ENCODE results near the gene LRRC52. TPM values are rescaled to one million over a fixed set of nuclear protein-coding genes. Genes with fewer than 3 reads are reported as not detected.

The LRRC52 gene, protein sequence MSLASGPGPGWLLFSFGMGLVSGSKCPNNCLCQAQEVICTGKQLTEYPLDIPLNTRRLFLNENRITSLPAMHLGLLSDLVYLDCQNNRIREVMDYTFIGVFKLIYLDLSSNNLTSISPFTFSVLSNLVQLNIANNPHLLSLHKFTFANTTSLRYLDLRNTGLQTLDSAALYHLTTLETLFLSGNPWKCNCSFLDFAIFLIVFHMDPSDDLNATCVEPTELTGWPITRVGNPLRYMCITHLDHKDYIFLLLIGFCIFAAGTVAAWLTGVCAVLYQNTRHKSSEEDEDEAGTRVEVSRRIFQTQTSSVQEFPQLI
- not detected in 2 replicates for total RNA-seq

GRCh38 chr1:165543532-165544438 is at the start of gene LRRC52:
TSS of gene LRRC52 (plus strand) at chr1:165544000. CDS start at chr1:165544297, 297 bp downstream.

Other genes starting within 250 kb of the LRRC52 start
- not detected in 2 replicates for gene LMX1A, start 187.3 kb upstream of the LRRC52 start, total RNA-seq
- not detected in 2 replicates for gene RXRG, start 98.9 kb upstream of the LRRC52 start, total RNA-seq
- 80.1 and 104 TPM in 2 replicates for gene MGST3, start 87.2 kb downstream of the LRRC52 start, total RNA-seq
- 45.9 and 46.1 TPM in 2 replicates for gene ALDH9A1, start 154.6 kb downstream of the LRRC52 start, total RNA-seq
- 55.9 and 64.7 TPM in 2 replicates for gene TMCO1, start 224.9 kb downstream of the LRRC52 start, total RNA-seq